ENCODE measurements around the gene TBR1.

Gene TBR1

GRCh38 chr2:161415034-161415986, 787 bp upstream of the TBR1 start:
- no peak for DNase-seq (ENCODE audit: low read depth in 2 of 2)

- DNase-seq (ENCODE audit: low read depth in 2 of 2) = no peak
These were observed 776 bp downstream of the TBR1 start for GRCh38 chr2:161416708-161417437.

GRCh38 chr2:161417438-161418274, 1.6 kb downstream of the TBR1 start:
- no peak for DNase-seq (ENCODE audit: low read depth in 2 of 2)

GRCh38 chr2:161418275-161418714, 2.2 kb downstream of the TBR1 start:
- no peak for DNase-seq (ENCODE audit: low read depth in 2 of 2)

GRCh38 chr2:161418715-161419637, 2.9 kb downstream of the TBR1 start:
- DNase-seq (ENCODE audit: low read depth in 2 of 2) = no peak

GRCh38 chr2:161419638-161420190, 3.6 kb downstream of the TBR1 start:
- no peak for DNase-seq (ENCODE audit: low read depth in 2 of 2)

GRCh38 chr2:161420406-161421074, 4.4 kb downstream of the TBR1 start:
- no peak for DNase-seq (ENCODE audit: low read depth in 2 of 2)

GRCh38 chr2:161421686-161422085, 5.6 kb downstream of the TBR1 start:
- DNase-seq (ENCODE audit: low read depth in 2 of 2) = no peak

- no peak for DNase-seq (ENCODE audit: low read depth in 2 of 2)
These were observed 6.8 kb downstream of the TBR1 start for GRCh38 chr2:161422816-161423403.

- DNase-seq (ENCODE audit: low read depth in 2 of 2) = no peak
These were observed 7.6 kb downstream of the TBR1 start for GRCh38 chr2:161423421-161424393.

- no peak for DNase-seq (ENCODE audit: low read depth in 2 of 2)
These were observed 8.3 kb downstream of the TBR1 start for GRCh38 chr2:161424394-161424769.

- no peak for DNase-seq (ENCODE audit: low read depth in 2 of 2)
These were observed 9.0 kb downstream of the TBR1 start for GRCh38 chr2:161424891-161425727.

GRCh38 chr2:161425728-161426454, 9.8 kb downstream of the TBR1 start:
- DNase-seq (ENCODE audit: low read depth in 2 of 2) = no peak

- DNase-seq (ENCODE audit: low read depth in 2 of 2) = no peak
These were observed 10.4 kb downstream of the TBR1 start for GRCh38 chr2:161426455-161426921.

- no peak for DNase-seq (ENCODE audit: low read depth in 2 of 2)
These were observed 11.0 kb downstream of the TBR1 start for GRCh38 chr2:161426922-161427663.

Data from stimulated activated CD8-positive, alpha-beta memory T cell treated with anti-CD3 and anti-CD28 coated beads, Interleukin-7, amount 100 ng/mL, for 4 hours (primary cell).